Amniotic epithelial cell (primary cell): ENCODE measurements around the gene BAIAP2.
A peak's percentile ranks its signal among the peaks of the same experiment; 100 is the strongest.

Source experiments
- DNase-seq: peaks from one replicate; pipeline ENCODE4 v3.0.0-alpha.2; 2010; ENCODE audit warnings: low read depth

BAIAP2 gene

GRCh38 chr17:81037798-81038733, 3.1 kb downstream of the BAIAP2 start:
- no peak for DNase-seq

- no peak for DNase-seq
Observed at GRCh38 chr17:81039096-81039495, 4.1 kb downstream of the BAIAP2 start.

- DNase-seq = peak; percentile 59
Observed at GRCh38 chr17:81039854-81040758, 5.2 kb downstream of the BAIAP2 start.

- no peak for DNase-seq
Observed at GRCh38 chr17:81040791-81041337, 5.9 kb downstream of the BAIAP2 start.

- DNase-seq = no peak
Observed at GRCh38 chr17:81042606-81043005, 7.7 kb downstream of the BAIAP2 start.

GRCh38 chr17:81043319-81043724, 8.4 kb downstream of the BAIAP2 start:
- DNase-seq = no peak

GRCh38 chr17:81043725-81044427, 8.9 kb downstream of the BAIAP2 start:
- peak; percentile 88 for DNase-seq

GRCh38 chr17:81044428-81044763, 9.4 kb downstream of the BAIAP2 start:
- DNase-seq = no peak

GRCh38 chr17:81044764-81045589, 10.0 kb downstream of the BAIAP2 start:
- DNase-seq = no peak

- DNase-seq = no peak
Observed at GRCh38 chr17:81045590-81046095, 10.7 kb downstream of the BAIAP2 start.

- no peak for DNase-seq
Observed at GRCh38 chr17:81046132-81046769, 11.3 kb downstream of the BAIAP2 start.

GRCh38 chr17:81046770-81047359, 11.9 kb downstream of the BAIAP2 start:
- no peak for DNase-seq

GRCh38 chr17:81048827-81049371, 13.9 kb downstream of the BAIAP2 start:
- DNase-seq = no peak

- no peak for DNase-seq
Observed at GRCh38 chr17:81049372-81049911, 14.5 kb downstream of the BAIAP2 start.

GRCh38 chr17:81049973-81050551, 15.1 kb downstream of the BAIAP2 start:
- peak; percentile 83 for DNase-seq

GRCh38 chr17:81050645-81051625, 16.0 kb downstream of the BAIAP2 start:
- peak; percentile 53 for DNase-seq

- no peak for DNase-seq
Observed at GRCh38 chr17:81052199-81052997, 17.4 kb downstream of the BAIAP2 start.
